Ishikawa (cell line): Measurements from ENCODE around the gene PARPBP.

Experiments
- EP300 ChIP-seq: IDR thresholded peaks from 2 replicates; pipeline ENCODE4 v1.6.1; 2012; ENCODE audit warnings: borderline replicate concordance
- TEAD4 ChIP-seq: IDR thresholded peaks from 2 replicates; pipeline ENCODE4 v1.6.1; 2012
- USF1 ChIP-seq: IDR thresholded peaks from 2 replicates; pipeline ENCODE4 v1.6.1; 2012

- TF ChIP-seq EP300 (no peak), USF1 (no peak), TEAD4 (no peak)
Observed at GRCh38 chr12:102172436-102172835, 52.5 kb downstream of the PARPBP start.
